ENCODE measurements around the gene VPS13D. TPM values are rescaled to one million over a fixed set of nuclear protein-coding genes. Genes with fewer than 3 reads are reported as not detected.
"Not testable (repeated sequence)": the region's sequence is repeated elsewhere in the genome, so short reads cannot be mapped to it uniquely, and the experiment has no call there.

Gene VPS13D
- polyA plus RNA-seq, 3 donors: 3.6 to 20.2 (median 5.1) TPM

DNA sequence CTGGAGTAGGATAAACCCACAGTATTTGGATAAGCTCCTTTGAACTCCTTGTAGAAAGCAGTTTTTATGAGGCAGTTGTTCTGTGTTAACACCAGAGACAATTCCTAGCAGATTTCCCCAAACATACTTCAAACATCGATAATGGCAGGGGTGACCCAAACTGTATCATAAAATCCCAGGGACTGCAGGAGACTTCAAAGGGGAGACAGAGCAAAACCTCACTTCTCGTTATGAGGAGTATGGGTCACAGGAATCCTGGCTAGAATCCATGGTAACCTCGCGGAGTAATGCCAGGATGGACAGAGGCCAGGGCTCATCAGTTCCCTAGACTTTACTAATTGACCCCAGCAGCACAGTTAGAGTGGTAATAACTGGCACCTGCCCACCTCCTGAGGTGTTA, 240.2 kb downstream of the VPS13D start:
- no peak for DNase-seq
- H3K27me3 Mint-ChIP-seq (ENCODE audit: low read depth in 3 of 3): no peaks in the 10 kb centered on the region
- intact Hi-C loops (cut with micrococcal nuclease): no loop called here
- peaks cover 0 to 1% (median 0%) of the 10 kb centered on the region in 7 donors for H3K9me3 Mint-ChIP-seq
- H3K27ac Mint-ChIP-seq: no peak overlapping the region
- no peaks in the 10 kb centered on the region for H3K27me3 ChIP-seq (ENCODE audit: control insufficient read depth in 2 of 2, insufficient read depth in 2 of 2, low read length in 2 of 2)
- H3K36me3 ChIP-seq (replicated peaks in 1 of 2; ENCODE audit: control insufficient read depth in 1 of 2, insufficient read depth in 2 of 2, low read length in 2 of 2): peaks cover 14 to 46% of the 10 kb centered on the region in 2 donors
- H3K9ac ChIP-seq (ENCODE audit: insufficient read depth, low read length, poor library complexity, severe bottlenecking): no peak overlapping the region
- TF ChIP-seq, protein P1, sequence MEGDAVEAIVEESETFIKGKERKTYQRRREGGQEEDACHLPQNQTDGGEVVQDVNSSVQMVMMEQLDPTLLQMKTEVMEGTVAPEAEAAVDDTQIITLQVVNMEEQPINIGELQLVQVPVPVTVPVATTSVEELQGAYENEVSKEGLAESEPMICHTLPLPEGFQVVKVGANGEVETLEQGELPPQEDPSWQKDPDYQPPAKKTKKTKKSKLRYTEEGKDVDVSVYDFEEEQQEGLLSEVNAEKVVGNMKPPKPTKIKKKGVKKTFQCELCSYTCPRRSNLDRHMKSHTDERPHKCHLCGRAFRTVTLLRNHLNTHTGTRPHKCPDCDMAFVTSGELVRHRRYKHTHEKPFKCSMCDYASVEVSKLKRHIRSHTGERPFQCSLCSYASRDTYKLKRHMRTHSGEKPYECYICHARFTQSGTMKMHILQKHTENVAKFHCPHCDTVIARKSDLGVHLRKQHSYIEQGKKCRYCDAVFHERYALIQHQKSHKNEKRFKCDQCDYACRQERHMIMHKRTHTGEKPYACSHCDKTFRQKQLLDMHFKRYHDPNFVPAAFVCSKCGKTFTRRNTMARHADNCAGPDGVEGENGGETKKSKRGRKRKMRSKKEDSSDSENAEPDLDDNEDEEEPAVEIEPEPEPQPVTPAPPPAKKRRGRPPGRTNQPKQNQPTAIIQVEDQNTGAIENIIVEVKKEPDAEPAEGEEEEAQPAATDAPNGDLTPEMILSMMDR (IDR thresholded peaks at IDR 0.05): no peak
- H3K4me2 ChIP-seq (replicated peaks; ENCODE audit: extremely low read depth, low read length, poor library complexity, severe bottlenecking): no peak overlapping the region
- H3K4me3 ChIP-seq (replicated peaks in 1 of 3; ENCODE audit: low read depth in 2 of 3, low read length in 3 of 3): no peak overlapping the region
- no peaks in the 10 kb centered on the region for H3K79me2 ChIP-seq (ENCODE audit: insufficient read depth, low read length)
- no peak overlapping the region for H2AFZ ChIP-seq (ENCODE audit: insufficient read depth, low read depth, low read length, poor library complexity, severe bottlenecking)
- H3K9me3 ChIP-seq (replicated peaks in 1 of 2; ENCODE audit: control insufficient read depth in 1 of 2, insufficient read depth in 1 of 2, low read length in 2 of 2): no peaks in the 10 kb centered on the region
- H3K4me1 Mint-ChIP-seq: peaks cover 26% of the 10 kb centered on the region
- H3K4me1 ChIP-seq (ENCODE audit: control insufficient read depth in 1 of 2, insufficient read depth in 2 of 2, low read length in 2 of 2): peaks cover 15 to 24% of the 10 kb centered on the region in 2 donors
- H3K27ac ChIP-seq (ENCODE audit: low read depth in 1 of 2, low read length in 2 of 2): no peak overlapping the region
- no peaks in the 10 kb centered on the region for H4K20me1 ChIP-seq (ENCODE audit: insufficient read depth, low read length)
- WGBS (ENCODE audit: insufficient coverage): 95% methylated on average over 3 of the region's 4 CpGs
- H3K36me3 Mint-ChIP-seq: peaks cover 28 to 43% of the 10 kb centered on the region in 2 donors
- H3K4me3 Mint-ChIP-seq: no peak overlapping the region

DNA sequence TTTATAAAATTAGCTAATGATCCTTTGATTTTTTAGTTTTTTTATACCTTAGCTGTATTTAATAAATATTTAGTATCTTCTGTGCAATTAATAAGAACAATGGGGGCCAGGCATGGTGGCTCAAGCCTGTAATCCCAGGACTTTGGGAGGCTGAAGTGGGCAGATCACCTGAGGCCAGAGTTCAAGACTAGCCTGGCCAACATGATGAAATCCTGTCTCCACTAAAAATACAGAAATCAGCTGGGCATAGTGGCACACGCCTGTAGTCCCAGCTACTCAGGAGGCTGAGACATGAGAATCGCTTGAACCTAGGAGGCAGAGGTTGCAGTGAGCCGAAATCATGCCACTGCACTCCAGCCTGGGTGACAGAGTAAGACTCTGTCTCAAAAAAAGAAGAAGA, 241.1 kb downstream of the VPS13D start:
- Histone ChIP-seq H3K36me3 (replicated peaks in 1 of 2; ENCODE audit: control insufficient read depth in 1 of 2, insufficient read depth in 2 of 2, low read length in 2 of 2) (peaks cover 8 to 37% of the 10 kb centered on the region in 2 donors), H3K4me1 (ENCODE audit: control insufficient read depth in 1 of 2, insufficient read depth in 2 of 2, low read length in 2 of 2) (peaks cover 22 to 31% of the 10 kb centered on the region in 2 donors)
- peaks cover 20 to 33% of the 10 kb centered on the region in 2 donors for H3K36me3 Mint-ChIP-seq
- H2AFZ ChIP-seq (ENCODE audit: insufficient read depth, low read depth, low read length, poor library complexity, severe bottlenecking); H3K27me3 Mint-ChIP-seq (ENCODE audit: low read depth in 3 of 3); H4K20me1 ChIP-seq (ENCODE audit: insufficient read depth, low read length); intact Hi-C loops (cut with micrococcal nuclease); H3K4me3 Mint-ChIP-seq; H3K9me3 ChIP-seq (replicated peaks in 1 of 2; ENCODE audit: control insufficient read depth in 1 of 2, insufficient read depth in 1 of 2, low read length in 2 of 2); DNase-seq; H3K4me3 ChIP-seq (replicated peaks in 1 of 3; ENCODE audit: low read depth in 2 of 3, low read length in 3 of 3); H3K9ac ChIP-seq (ENCODE audit: insufficient read depth, low read length, poor library complexity, severe bottlenecking); H3K9me3 Mint-ChIP-seq; H3K27ac ChIP-seq (ENCODE audit: low read depth in 1 of 2, low read length in 2 of 2); H3K27me3 ChIP-seq (ENCODE audit: control insufficient read depth in 2 of 2, insufficient read depth in 2 of 2, low read length in 2 of 2); H3K27ac Mint-ChIP-seq; H3K4me2 ChIP-seq (replicated peaks; ENCODE audit: extremely low read depth, low read length, poor library complexity, severe bottlenecking); H3K79me2 ChIP-seq (ENCODE audit: insufficient read depth, low read length): not testable (repeated sequence)
- peaks cover 33% of the 10 kb centered on the region for H3K4me1 Mint-ChIP-seq
- 100% methylated on average over 1 of the region's 3 CpGs for WGBS (ENCODE audit: insufficient coverage)

Data from CD14-positive monocyte (primary cell).